A549 (cell line): ENCODE measurements around the gene STK4. TPM values are rescaled to one million over a fixed set of nuclear protein-coding genes. Genes with fewer than 3 reads are reported as not detected.

Experiments
- ATAC-seq, 2 experiments: fragments of 200-7000 bp in 1 of 2; fragments of >200 bp in 1 of 2; cut with Nextera tagmentation in 1 of 2; cut with Tn5 transposase in 1 of 2; 3 replicates each; pipeline versions ENCODE4 v1.8.0 to v1.9.1; 2018 to 2020; ENCODE audit warnings: mild to moderate bottlenecking in 1 of 2, moderate library complexity in 1 of 2
- CTCF ChIA-PET: fragments of 300-600 bp; sonication (Branson Sonifier 250); formaldehyde crosslinking; extraction: SDS; loops from one replicate; lab custom pipeline; 2021; ENCODE audit warnings: antibody characterized with exemption, inconsistent platforms; lab: Yijun Ruan, JAX
- POLR2A ChIA-PET: fragments of 350-600 bp; formaldehyde crosslinking; extraction: SDS; loops from one replicate; lab custom pipeline; 2021; ENCODE audit warnings: antibody characterized with exemption, inconsistent platforms; lab: Yijun Ruan, JAX
- DNase-seq, 2 experiments: peaks; one replicate each; pipeline versions ENCODE4 v3.0.0 to v3.0.0-alpha.2; 2011 to 2016; ENCODE audit warnings: low read depth in 1 of 2, low spot score in 1 of 2
- FAIRE-seq: peaks from 2 replicates; lab custom pipeline; 2011; peaks lifted over from hg19 to GRCh38; lab: Jason Lieb, UNC
- H3K27ac ChIP-seq, 2 experiments: fragments of >200 bp; sonication (Bioruptor Twin); formaldehyde crosslinking; 3 replicates each; pipeline ENCODE4 v1.5.1; 2016 to 2017
- H3K4me1 ChIP-seq: fragments of >200 bp; sonication (Bioruptor Twin); formaldehyde crosslinking; 3 replicates; pipeline ENCODE4 v1.6.1; 2016
- H3K4me2 ChIP-seq: fragments of >200 bp; sonication (Bioruptor Twin); formaldehyde crosslinking; 3 replicates; pipeline ENCODE4 v1.6.1; 2016
- H3K4me3 ChIP-seq: fragments of >200 bp; sonication (Bioruptor Twin); formaldehyde crosslinking; 3 replicates; pipeline ENCODE4 v1.5.1; 2016
- H3K9me3 ChIP-seq: fragments of >200 bp; sonication (Bioruptor Twin); formaldehyde crosslinking; 3 replicates; pipeline ENCODE4 v1.6.1; 2016
- BHLHE40 ChIP-seq: IDR thresholded peaks from 2 replicates; pipeline ENCODE4 v1.6.1; 2012; ENCODE audit warnings: low read depth, low read length, inconsistent platforms
- CHD2 ChIP-seq: fragments of 150-350 bp; IDR thresholded peaks from 2 replicates; pipeline ENCODE4 v1.6.1; 2014; ENCODE audit warnings: low read length; ENCODE audit not compliant: partially characterized antibody
- CHD4 ChIP-seq: fragments of 200-600 bp; sonication (generic); IDR thresholded peaks from 2 replicates; pipeline ENCODE4 v1.6.1; 2016; ENCODE audit warnings: antibody characterized with exemption, mild to moderate bottlenecking, borderline replicate concordance
- EHMT2 ChIP-seq: fragments of 200-600 bp; sonication (generic); IDR thresholded peaks from 2 replicates; pipeline ENCODE4 v1.6.1; 2016; ENCODE audit warnings: antibody characterized with exemption, low read depth, mild to moderate bottlenecking, moderate library complexity
- FOSL2 ChIP-seq, 2 experiments: fragments of 450-650 bp in 1 of 2; fragments of >200 bp in 1 of 2; sonication (Bioruptor Twin) in 1 of 2; formaldehyde crosslinking; IDR thresholded peaks; 2 replicates each; pipeline versions ENCODE4 v1.5.0 to v1.6.1; 2016 to 2020; ENCODE audit warnings: mild to moderate bottlenecking in 1 of 2, moderate library complexity in 1 of 2
- GATA3 ChIP-seq: IDR thresholded peaks from 2 replicates; pipeline ENCODE4 v1.6.1; 2012; ENCODE audit warnings: borderline replicate concordance
- JUNB ChIP-seq: fragments of >200 bp; sonication (Bioruptor Twin); formaldehyde crosslinking; IDR thresholded peaks from 2 replicates; pipeline ENCODE4 v1.6.1; 2016
- MAFK ChIP-seq: fragments of 450-650 bp; IDR thresholded peaks from 2 replicates; pipeline ENCODE4 v1.6.1; 2014; ENCODE audit not compliant: partially characterized antibody
- MAZ ChIP-seq: fragments of 150-350 bp; IDR thresholded peaks from 2 replicates; pipeline ENCODE4 v1.6.1; 2014; ENCODE audit warnings: antibody characterized with exemption, low read depth, low read length, borderline replicate concordance
- MYC ChIP-seq: IDR thresholded peaks from 2 replicates; pipeline ENCODE4 v1.6.1; 2012; ENCODE audit warnings: mild to moderate bottlenecking, inconsistent platforms, low read length, improper control_type of control experiment, borderline replicate concordance
- NFE2L2 ChIP-seq: fragments of 150-350 bp; conservative IDR thresholded peaks from 2 replicates; pipeline ENCODE4 v1.6.1; 2014; ENCODE audit warnings: low read length
- NR3C1 ChIP-seq: fragments of >200 bp; sonication (Bioruptor Twin); formaldehyde crosslinking; IDR thresholded peaks from 3 replicates; pipeline ENCODE4 v1.6.1; 2017
- POLR2AphosphoS2 ChIP-seq: conservative IDR thresholded peaks from 2 replicates; pipeline ENCODE4 v1.6.1; 2012; ENCODE audit warnings: low read length, improper control_type of control experiment, inconsistent platforms
- RNF2 ChIP-seq: fragments of 200-600 bp; sonication (generic); IDR thresholded peaks from 2 replicates; pipeline ENCODE4 v1.6.1; 2016; ENCODE audit warnings: low read depth, mild to moderate bottlenecking, antibody characterized with exemption, moderate library complexity, borderline replicate concordance
- SMC3 ChIP-seq: fragments of >200 bp; sonication (Bioruptor Twin); formaldehyde crosslinking; IDR thresholded peaks from 3 replicates; pipeline ENCODE4 v1.6.1; 2018; ENCODE audit warnings: inconsistent platforms
- ZFP36 ChIP-seq: fragments of 450-650 bp; IDR thresholded peaks from 2 replicates; pipeline ENCODE4 v1.6.1; 2014; ENCODE audit warnings: borderline replicate concordance; ENCODE audit not compliant: partially characterized antibody
- ZSCAN20 ChIP-seq: fragments of 250-450 bp; sonication (Bioruptor Pico); IDR thresholded peaks from 2 replicates; pipeline ENCODE4 v1.8.0; 2022; ENCODE audit warnings: mild to moderate bottlenecking, moderate library complexity
- WGBS: methylation state at CpG from one replicate; pipeline ENCODE4 v1.1.6; 2017; ENCODE audit errors: missing lambda C conversion rate; 5-methylcytosine and 5-hydroxymethylcytosine counted together
- polyA plus RNA-seq, 4 experiments: library from polyadenylated mRNA; depleted of rRNA in 3 of 4; stranded (reverse); fragments of >200 nt; fragmentation: RNase III in 1 of 4; extraction: RNeasy Plus Mini Kit Qiagen cat#74134 plus additional on column Dnase treatment in 1 of 4; gene quantifications; 2 replicates in 3 of 4; 3 replicates in 1 of 4; pipeline ENCODE4 v1.2.3, GENCODE V29; 2011 to 2017
- TF ChIP-seq, protein P1 (sequence below): fragments of 250-450 bp; sonication (Bioruptor Pico); IDR thresholded peaks from 2 replicates; pipeline ENCODE4 v1.5.0; 2021; ENCODE audit warnings: mild to moderate bottlenecking, moderate library complexity, borderline replicate concordance
- TF ChIP-seq, protein P2 (sequence below): fragments of 450-650 bp; IDR thresholded peaks from 2 replicates; pipeline ENCODE4 v1.6.1; 2014; ENCODE audit warnings: antibody characterized with exemption
- TF ChIP-seq, protein P3 (sequence below): IDR thresholded peaks from 2 replicates; pipeline ENCODE4 v1.6.1; 2012
- TF ChIP-seq, protein P4 (sequence below): fragments of >200 bp; sonication (Bioruptor Twin); formaldehyde crosslinking; IDR thresholded peaks from 3 replicates; pipeline ENCODE4 v1.5.1; 2016

The STK4 gene
- polyA plus RNA-seq, 2 of the 4 experiments (the other 2 are of a cell fraction), result 14.5 to 34.5 TPM

DNA sequence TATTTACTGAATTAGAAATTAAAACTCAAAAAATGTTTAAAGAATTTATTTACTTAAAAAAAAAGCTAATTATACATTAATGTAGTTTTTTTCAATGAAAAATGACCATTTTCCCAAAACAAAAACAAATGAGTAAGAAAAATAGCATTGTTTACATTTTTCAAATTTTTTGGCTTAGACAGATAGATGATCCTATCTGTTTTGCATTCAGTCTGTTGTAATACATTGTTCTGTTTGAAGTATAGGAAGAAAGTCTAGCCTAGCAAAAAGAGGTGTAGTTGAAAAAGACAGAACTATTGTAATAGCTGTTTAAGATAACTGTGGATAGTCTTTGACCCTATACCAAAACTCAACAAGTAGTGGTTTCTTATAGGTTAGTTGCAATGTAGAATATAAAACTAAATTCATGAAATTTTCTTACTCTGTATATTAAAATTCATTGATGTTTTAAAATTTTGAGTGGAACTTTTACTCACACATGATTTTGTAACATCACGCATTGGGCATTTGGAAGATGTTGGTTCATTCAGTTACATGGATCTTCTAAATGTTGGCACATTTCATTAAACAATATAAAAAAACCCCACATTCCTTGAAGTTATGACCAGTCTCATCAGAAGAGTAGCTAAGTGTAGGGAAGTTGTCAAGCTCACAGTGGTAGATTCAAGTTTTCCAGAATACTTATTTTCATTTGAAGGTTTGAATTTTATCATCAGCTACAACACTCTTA is 72.6 kb downstream of the STK4 start:
- Histone ChIP-seq H3K4me1 (peaks cover 50% of the 10 kb centered on the region), H3K4me3 (no peak overlapping the region), H3K4me2 (no peak overlapping the region), H3K9me3 (0 out of 3 replicates have a peak, but pooled peaks cover 3% of the 10 kb centered on the region), H3K27ac (no peak overlapping the region)
- ChIA-PET POLR2A (no interaction called here), CTCF (interaction anchor here (1.3 to 3.9 kb wide), 5 partner anchors 28 to 252 kb away, joined by 3 to 19 read pairs (median 4); no protein-coding TSS in a partner anchor)
- no peak for TF ChIP-seq FOSL2 (IDR thresholded peaks at IDR 0.05)
- no peak for TF ChIP-seq FOSL2 (CRISPR knock-in tag; IDR thresholded peaks at IDR 0.05)
- TF ChIP-seq ZFP36, result no peak
- TF ChIP-seq MAFK, result no peak
- no peak for TF ChIP-seq CHD2
- TF ChIP-seq, protein P1, sequence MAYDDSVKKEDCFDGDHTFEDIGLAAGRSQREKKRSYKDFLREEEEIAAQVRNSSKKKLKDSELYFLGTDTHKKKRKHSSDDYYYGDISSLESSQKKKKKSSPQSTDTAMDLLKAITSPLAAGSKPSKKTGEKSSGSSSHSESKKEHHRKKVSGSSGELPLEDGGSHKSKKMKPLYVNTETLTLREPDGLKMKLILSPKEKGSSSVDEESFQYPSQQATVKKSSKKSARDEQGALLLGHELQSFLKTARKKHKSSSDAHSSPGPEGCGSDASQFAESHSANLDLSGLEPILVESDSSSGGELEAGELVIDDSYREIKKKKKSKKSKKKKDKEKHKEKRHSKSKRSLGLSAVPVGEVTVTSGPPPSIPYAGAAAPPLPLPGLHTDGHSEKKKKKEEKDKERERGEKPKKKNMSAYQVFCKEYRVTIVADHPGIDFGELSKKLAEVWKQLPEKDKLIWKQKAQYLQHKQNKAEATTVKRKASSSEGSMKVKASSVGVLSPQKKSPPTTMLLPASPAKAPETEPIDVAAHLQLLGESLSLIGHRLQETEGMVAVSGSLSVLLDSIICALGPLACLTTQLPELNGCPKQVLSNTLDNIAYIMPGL (CRISPR knock-in tag), result no peak
- TF ChIP-seq RNF2, result no peak
- TF ChIP-seq BHLHE40, result no peak
- TF ChIP-seq, protein P2, sequence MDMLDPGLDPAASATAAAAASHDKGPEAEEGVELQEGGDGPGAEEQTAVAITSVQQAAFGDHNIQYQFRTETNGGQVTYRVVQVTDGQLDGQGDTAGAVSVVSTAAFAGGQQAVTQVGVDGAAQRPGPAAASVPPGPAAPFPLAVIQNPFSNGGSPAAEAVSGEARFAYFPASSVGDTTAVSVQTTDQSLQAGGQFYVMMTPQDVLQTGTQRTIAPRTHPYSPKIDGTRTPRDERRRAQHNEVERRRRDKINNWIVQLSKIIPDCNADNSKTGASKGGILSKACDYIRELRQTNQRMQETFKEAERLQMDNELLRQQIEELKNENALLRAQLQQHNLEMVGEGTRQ, result no peak
- no peak for TF ChIP-seq MYC
- no peak for TF ChIP-seq MAZ
- no peak for TF ChIP-seq NR3C1
- TF ChIP-seq EHMT2, result no peak
- TF ChIP-seq, protein P3, sequence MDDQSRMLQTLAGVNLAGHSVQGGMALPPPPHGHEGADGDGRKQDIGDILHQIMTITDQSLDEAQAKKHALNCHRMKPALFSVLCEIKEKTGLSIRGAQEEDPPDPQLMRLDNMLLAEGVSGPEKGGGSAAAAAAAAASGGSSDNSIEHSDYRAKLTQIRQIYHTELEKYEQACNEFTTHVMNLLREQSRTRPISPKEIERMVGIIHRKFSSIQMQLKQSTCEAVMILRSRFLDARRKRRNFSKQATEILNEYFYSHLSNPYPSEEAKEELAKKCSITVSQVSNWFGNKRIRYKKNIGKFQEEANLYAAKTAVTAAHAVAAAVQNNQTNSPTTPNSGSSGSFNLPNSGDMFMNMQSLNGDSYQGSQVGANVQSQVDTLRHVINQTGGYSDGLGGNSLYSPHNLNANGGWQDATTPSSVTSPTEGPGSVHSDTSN, result no peak
- TF ChIP-seq JUNB, result no peak
- no peak for TF ChIP-seq CHD4
- TF ChIP-seq ZSCAN20 (CRISPR knock-in tag), result no peak
- no peak for TF ChIP-seq GATA3
- TF ChIP-seq, protein P4, sequence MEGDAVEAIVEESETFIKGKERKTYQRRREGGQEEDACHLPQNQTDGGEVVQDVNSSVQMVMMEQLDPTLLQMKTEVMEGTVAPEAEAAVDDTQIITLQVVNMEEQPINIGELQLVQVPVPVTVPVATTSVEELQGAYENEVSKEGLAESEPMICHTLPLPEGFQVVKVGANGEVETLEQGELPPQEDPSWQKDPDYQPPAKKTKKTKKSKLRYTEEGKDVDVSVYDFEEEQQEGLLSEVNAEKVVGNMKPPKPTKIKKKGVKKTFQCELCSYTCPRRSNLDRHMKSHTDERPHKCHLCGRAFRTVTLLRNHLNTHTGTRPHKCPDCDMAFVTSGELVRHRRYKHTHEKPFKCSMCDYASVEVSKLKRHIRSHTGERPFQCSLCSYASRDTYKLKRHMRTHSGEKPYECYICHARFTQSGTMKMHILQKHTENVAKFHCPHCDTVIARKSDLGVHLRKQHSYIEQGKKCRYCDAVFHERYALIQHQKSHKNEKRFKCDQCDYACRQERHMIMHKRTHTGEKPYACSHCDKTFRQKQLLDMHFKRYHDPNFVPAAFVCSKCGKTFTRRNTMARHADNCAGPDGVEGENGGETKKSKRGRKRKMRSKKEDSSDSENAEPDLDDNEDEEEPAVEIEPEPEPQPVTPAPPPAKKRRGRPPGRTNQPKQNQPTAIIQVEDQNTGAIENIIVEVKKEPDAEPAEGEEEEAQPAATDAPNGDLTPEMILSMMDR, result no peak
- no peak for ATAC-seq
- no peak for DNase-seq
- WGBS, result 92% methylated on average over 1 of the region's 1 CpG
- no peak for FAIRE-seq

DNA sequence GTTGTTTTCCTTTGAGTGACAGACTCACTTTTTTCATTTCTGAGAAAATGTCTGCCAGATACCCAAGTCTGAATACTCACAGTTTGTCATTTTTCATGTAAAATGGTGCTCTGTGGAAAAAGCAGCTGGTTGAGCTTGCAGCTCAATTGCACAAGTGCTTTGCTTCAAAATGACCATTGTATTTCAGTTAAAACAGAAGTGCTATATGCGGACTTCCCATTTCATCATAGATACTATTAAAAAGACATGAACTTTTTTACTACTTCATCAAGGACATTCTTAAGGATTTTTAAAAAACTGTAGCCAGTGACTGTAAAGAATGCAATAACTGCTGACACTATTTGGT is 73.1 kb downstream of the STK4 start:
- Histone ChIP-seq H3K4me1 (peaks cover 52% of the 10 kb centered on the region), H3K27ac (no peak overlapping the region)
- no peak for TF ChIP-seq POLR2AphosphoS2
- no peak for TF ChIP-seq SMC3
- TF ChIP-seq NFE2L2, result no peak
- TF ChIP-seq, protein P2, result no peak
- TF ChIP-seq BHLHE40, result no peak
- TF ChIP-seq, all 56 proteins: peak for 0
- no peak overlapping the region for H3K4me2 ChIP-seq
- POLR2A ChIA-PET, result no interaction called here
- CTCF ChIA-PET, result interaction anchor here (1.5 to 3.9 kb wide), 4 partner anchors 28 to 251 kb away, joined by 4 to 19 read pairs (median 4); no protein-coding TSS in a partner anchor
- FAIRE-seq (no peak), ATAC-seq (no peak), DNase-seq (no peak)
- H3K4me3 ChIP-seq, result no peak overlapping the region
- 97% methylated on average over 1 of the region's 1 CpG for WGBS
- H3K9me3 ChIP-seq, result 0 out of 3 replicates have a peak, but pooled peaks cover 3% of the 10 kb centered on the region
